Measurements from ENCODE around the gene EFNA4.

Gene EFNA4

DNA sequence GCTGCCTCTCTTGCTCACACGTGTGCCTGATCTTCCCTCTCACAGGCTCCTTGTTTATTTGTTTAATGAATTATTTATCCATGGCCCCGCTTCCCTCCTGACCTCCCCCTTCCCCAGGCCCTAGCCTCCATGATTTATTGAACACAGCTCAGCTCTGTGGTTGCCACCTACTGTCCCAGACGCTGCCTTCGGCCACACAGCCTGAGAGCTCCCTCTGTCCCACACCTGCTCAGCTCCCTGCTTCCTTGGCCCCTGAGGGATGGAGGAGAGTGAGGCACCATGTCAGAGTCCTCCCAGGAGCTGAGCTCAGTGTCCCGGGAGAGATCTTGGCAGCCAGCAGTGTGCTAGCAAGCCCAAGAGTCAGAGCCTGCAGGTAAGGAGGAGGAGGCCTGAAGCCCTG, 12.0 kb downstream of the EFNA4 start:
- no peak for DNase-seq

DNA sequence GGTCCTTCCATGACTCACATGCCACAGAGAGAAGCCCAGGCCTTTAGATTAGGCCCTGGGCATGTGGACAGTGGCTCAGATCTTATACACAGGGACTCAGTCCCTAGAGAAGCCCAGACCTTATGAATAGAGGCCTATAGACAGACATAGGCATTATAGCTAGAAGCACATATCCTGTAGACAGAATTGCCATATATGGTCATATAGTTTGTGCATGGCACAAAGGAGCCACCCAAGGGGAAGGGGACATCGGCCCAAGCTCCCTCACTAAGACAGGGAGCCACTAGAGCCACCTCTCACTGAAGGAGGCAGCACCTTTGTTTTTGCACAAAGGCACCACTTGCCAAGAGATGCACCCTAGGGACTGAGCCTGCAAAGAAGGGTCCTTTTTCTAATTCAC, 12.8 kb downstream of the EFNA4 start:
- no peak for DNase-seq

GRCh38 chr1:155077346-155077745, 13.8 kb downstream of the EFNA4 start:
- no peak for DNase-seq

DNA sequence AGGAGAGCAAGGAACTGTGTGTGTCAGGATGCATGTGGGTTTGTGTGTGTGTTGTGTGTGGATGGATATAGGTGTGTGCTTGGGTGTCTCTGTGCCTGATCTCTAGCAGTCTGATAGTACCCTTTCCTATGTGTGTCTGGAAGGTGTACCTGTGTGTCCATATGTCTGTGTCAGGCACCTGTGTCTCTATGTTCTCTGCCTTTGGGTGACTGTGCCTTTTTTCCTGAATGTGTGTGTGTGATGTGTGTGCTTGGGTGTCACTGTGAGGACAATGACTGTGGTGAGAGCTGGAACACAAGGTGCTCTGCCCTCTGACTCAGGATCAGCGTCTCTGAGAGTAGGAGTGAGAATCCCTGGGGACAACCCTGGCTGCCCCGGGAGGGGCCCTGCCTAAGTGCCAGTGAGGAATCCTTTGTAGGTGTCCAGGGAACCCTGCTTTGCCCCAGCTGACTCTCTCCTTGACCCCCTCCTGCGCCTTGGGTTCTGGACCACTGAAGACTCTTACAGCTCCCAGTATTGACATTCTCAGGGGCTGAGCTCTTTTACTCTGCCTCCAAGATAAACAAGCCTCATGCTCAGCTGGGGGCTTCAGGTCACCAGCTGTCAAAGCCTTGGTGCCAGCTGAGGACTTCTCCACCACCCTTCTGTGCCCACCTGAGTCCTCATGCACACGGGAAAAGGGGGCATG, 14.4 kb downstream of the EFNA4 start:
- no peak for DNase-seq

- DNase-seq = peak; percentile 56
These were observed 15.1 kb downstream of the EFNA4 start, which contains the start of gene EFNA3 for GRCh38 chr1:155078469-155079209. TSS of gene EFNA3 (plus strand) at chr1:155078837. CDS start at chr1:155078942, 105 bp downstream.

- no peak for DNase-seq
These were observed 15.6 kb downstream of the EFNA4 start for GRCh38 chr1:155079210-155079486.

GRCh38 chr1:155079487-155080311, 16.2 kb downstream of the EFNA4 start:
- DNase-seq = no peak

GRCh38 chr1:155080312-155081228, 17.0 kb downstream of the EFNA4 start:
- DNase-seq = peak; percentile 6

GRCh38 chr1:155081472-155082300, 18.1 kb downstream of the EFNA4 start:
- no peak for DNase-seq

GRCh38 chr1:155082301-155083051, 18.9 kb downstream of the EFNA4 start:
- DNase-seq = no peak

- no peak for DNase-seq
These were observed 19.6 kb downstream of the EFNA4 start for GRCh38 chr1:155083052-155083541.

DNA sequence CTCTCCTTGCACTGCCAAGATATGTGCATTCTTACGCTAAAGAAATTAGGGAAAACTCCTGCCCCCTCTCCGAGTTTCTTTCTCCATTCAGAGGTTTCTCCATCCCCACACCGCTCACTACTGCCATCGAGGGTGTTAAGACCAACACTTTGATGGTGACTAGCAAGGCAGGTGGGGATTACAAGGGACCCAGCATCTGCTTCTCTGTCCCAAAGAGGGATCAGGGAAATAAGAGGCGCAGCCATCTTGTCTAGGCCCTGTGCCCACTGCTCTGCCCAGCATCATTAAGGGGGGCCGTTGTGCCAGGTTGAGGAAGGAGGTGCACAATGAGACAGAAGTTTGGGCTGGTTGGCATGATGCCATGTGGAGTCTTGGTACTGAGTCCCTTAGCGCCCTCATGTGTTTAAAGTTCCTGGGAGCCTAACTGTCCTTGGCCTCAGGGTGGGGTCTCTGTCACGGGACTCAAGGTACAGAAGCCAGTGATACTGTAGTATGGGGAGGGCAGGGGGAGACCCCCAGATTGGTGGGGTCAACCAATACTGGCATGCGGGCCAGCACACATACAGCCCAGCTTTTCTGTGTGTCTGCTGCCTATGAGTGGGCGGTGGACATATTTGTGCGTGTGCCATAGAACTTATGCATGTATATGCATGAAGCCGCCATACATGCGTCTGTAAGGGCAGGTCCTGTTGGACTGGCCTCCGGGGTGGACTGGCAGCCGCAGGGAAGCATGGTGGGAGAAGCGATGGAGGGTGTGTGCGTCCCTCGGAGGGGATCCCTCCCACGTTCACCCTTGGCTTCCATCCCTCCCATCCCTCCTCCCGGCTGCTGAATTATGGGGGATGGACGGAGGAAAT, 20.6 kb downstream of the EFNA4 start:
- DNase-seq = peak; percentile 84

DNA sequence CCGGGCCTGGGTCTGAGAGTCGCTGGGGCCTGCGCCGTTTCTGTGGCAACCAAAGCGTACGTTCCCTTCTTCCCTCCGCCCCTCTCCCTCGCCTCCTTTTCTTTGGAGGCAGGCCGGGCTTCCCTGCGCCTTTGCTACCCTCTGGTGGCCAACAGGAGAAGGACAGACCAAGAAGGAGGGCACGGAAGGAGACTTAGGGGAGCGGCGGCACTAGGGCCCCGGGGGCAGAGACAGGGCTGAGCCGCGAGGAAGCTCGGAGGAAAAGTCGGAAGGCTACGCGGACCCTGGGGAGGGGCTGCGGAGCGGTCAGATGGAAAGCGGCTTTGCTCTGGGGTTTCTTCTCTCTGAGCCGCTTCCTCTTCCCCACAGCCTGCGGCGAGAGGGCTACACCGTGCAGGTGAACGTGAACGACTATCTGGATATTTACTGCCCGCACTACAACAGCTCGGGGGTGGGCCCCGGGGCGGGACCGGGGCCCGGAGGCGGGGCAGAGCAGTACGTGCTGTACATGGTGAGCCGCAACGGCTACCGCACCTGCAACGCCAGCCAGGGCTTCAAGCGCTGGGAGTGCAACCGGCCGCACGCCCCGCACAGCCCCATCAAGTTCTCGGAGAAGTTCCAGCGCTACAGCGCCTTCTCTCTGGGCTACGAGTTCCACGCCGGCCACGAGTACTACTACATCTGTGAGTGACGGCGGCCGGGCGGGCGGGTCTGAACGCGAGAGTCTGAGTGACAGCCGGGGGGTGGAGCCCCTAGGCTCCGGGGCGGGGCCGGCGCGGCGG, 21.4 kb downstream of the EFNA4 start:
- DNase-seq = peak; percentile 94

- peak; percentile 71 for DNase-seq
These were observed 22.1 kb downstream of the EFNA4 start for GRCh38 chr1:155085504-155086127.

DNA sequence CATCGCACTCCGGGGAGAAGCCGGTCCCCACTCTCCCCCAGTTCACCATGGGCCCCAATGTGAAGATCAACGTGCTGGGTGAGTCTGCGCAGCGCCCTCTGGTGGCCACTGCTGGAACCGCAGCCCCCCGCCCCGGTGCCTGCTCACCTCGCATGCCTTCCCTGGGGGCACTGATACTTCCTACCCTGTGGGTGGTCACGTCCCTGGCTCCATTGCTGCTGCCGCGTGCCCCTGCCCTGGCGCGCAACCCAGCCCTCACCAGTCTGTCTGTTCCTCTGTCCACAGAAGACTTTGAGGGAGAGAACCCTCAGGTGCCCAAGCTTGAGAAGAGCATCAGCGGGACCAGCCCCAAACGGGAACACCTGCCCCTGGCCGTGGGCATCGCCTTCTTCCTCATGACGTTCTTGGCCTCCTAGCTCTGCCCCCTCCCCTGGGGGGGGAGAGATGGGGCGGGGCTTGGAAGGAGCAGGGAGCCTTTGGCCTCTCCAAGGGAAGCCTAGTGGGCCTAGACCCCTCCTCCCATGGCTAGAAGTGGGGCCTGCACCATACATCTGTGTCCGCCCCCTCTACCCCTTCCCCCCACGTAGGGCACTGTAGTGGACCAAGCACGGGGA, 22.7 kb downstream of the EFNA4 start:
- peak; percentile 73 for DNase-seq

- no peak for DNase-seq
These were observed 23.5 kb downstream of the EFNA4 start for GRCh38 chr1:155086856-155087535.
